H9 (cell line): ENCODE measurements around the gene CEBPE. TPM values are rescaled to one million over a fixed set of nuclear protein-coding genes. Genes with fewer than 3 reads are reported as not detected.

Source experiments
- DNase-seq: peaks from one replicate; pipeline ENCODE4 v3.0.0-alpha.2; 2017
- H2AFZ ChIP-seq: one replicate; pipeline ENCODE4 v1.6.1; 2013; ENCODE audit warnings: mild to moderate bottlenecking, low read length, control low read depth, moderate library complexity
- H2AK5ac ChIP-seq: 2 replicates; pipeline ENCODE4 v1.6.1; 2013; ENCODE audit warnings: low read length, control low read depth, mixed read lengths; ENCODE audit not compliant: insufficient read length
- H2BK120ac ChIP-seq: one replicate; pipeline ENCODE4 v1.6.1; 2013; ENCODE audit warnings: low read depth, mild to moderate bottlenecking, low read length, control low read depth, inconsistent platforms; ENCODE audit not compliant: poor library complexity, severe bottlenecking
- H2BK12ac ChIP-seq: 2 replicates; pipeline ENCODE4 v1.6.1; 2013; ENCODE audit warnings: low read length, control low read depth, mixed read lengths, low read depth; ENCODE audit not compliant: insufficient read length
- H2BK15ac ChIP-seq: 2 replicates; pipeline ENCODE4 v1.6.1; 2013; ENCODE audit warnings: low read depth, low read length, control low read depth
- H2BK20ac ChIP-seq: one replicate; pipeline ENCODE4 v1.6.1; 2013; ENCODE audit warnings: low read depth, mild to moderate bottlenecking, low read length, control low read depth, inconsistent platforms; ENCODE audit not compliant: poor library complexity, severe bottlenecking
- H2BK5ac ChIP-seq: 2 replicates; pipeline ENCODE4 v1.6.1; 2013; ENCODE audit warnings: low read length, control low read depth, mixed read lengths; ENCODE audit not compliant: insufficient read length
- H3K14ac ChIP-seq: 2 replicates; pipeline ENCODE4 v1.6.1; 2013; ENCODE audit warnings: low read length, control low read depth; ENCODE audit not compliant: insufficient read depth
- H3K18ac ChIP-seq: 2 replicates; pipeline ENCODE4 v1.6.1; 2013; ENCODE audit warnings: low read depth, mild to moderate bottlenecking, mixed read lengths, low read length, control low read depth; ENCODE audit not compliant: insufficient read length
- H3K23ac ChIP-seq: 2 replicates; pipeline ENCODE4 v1.6.1; 2013; ENCODE audit warnings: low read length, control low read depth, mixed read lengths, low read depth; ENCODE audit not compliant: insufficient read length
- H3K23me2 ChIP-seq: 2 replicates; pipeline ENCODE4 v1.6.1; 2013; ENCODE audit warnings: low read depth, mild to moderate bottlenecking, mixed read lengths, low read length, control low read depth; ENCODE audit not compliant: insufficient read length, poor library complexity, severe bottlenecking
- H3K27ac ChIP-seq: 2 replicates; pipeline ENCODE4 v1.5.1; 2013; ENCODE audit warnings: low read length, control low read depth, mixed read lengths, low read depth; ENCODE audit not compliant: insufficient read length
- H3K27me3 ChIP-seq: 2 replicates; pipeline ENCODE4 v1.6.1; 2013; ENCODE audit warnings: low read length, control low read depth, inconsistent platforms; ENCODE audit not compliant: insufficient read depth
- H3K4ac ChIP-seq: 2 replicates; pipeline ENCODE4 v1.6.1; 2013; ENCODE audit warnings: low read depth, mild to moderate bottlenecking, control low read depth, inconsistent platforms, low read length, moderate library complexity
- H3K4me1 ChIP-seq: 2 replicates; pipeline ENCODE4 v1.6.1; 2013; ENCODE audit warnings: low read length, control low read depth, inconsistent platforms; ENCODE audit not compliant: insufficient read depth
- H3K4me2 ChIP-seq: 2 replicates; pipeline ENCODE4 v1.6.1; 2013; ENCODE audit warnings: low read length, control low read depth, mixed read lengths; ENCODE audit not compliant: insufficient read length, insufficient read depth
- H3K56ac ChIP-seq: 2 replicates; pipeline ENCODE4 v1.6.1; 2013; ENCODE audit warnings: low read depth, mild to moderate bottlenecking, mixed read lengths, low read length, control low read depth; ENCODE audit not compliant: insufficient read length
- H3K79me1 ChIP-seq: 2 replicates; pipeline ENCODE4 v1.6.1; 2013; ENCODE audit warnings: low read depth, mild to moderate bottlenecking, moderate library complexity, low read length, control low read depth, inconsistent platforms; ENCODE audit not compliant: insufficient read depth, poor library complexity, severe bottlenecking
- H3K79me2 ChIP-seq: 2 replicates; pipeline ENCODE4 v1.6.1; 2013; ENCODE audit warnings: low read length, control low read depth, inconsistent platforms; ENCODE audit not compliant: insufficient read depth
- H3K9ac ChIP-seq: 2 replicates; pipeline ENCODE4 v1.6.1; 2013; ENCODE audit warnings: low read length, control low read depth, mixed read lengths; ENCODE audit not compliant: insufficient read length; ENCODE audit errors: extremely low read depth
- H3K9me3 ChIP-seq: one replicate; pipeline ENCODE4 v1.6.1; 2013; ENCODE audit warnings: low read depth, low read length, inconsistent platforms; ENCODE audit not compliant: control insufficient read depth
- H3T11ph ChIP-seq: one replicate; pipeline ENCODE4 v1.6.1; 2013; ENCODE audit warnings: mild to moderate bottlenecking, low read length, control low read depth, inconsistent platforms
- H4K20me1 ChIP-seq: one replicate; pipeline ENCODE4 v1.6.1; 2013; ENCODE audit not compliant: control insufficient read depth, insufficient read length, insufficient read depth
- H4K5ac ChIP-seq: 2 replicates; pipeline ENCODE4 v1.6.1; 2013; ENCODE audit warnings: low read depth, mild to moderate bottlenecking, mixed read lengths, low read length, control low read depth; ENCODE audit not compliant: insufficient read length
- H4K8ac ChIP-seq: replicated peaks from 2 replicates; pipeline ENCODE4 v1.6.1; 2013; ENCODE audit warnings: low read length, control low read depth, mixed read lengths, low read depth; ENCODE audit not compliant: insufficient read length
- H4K91ac ChIP-seq: 2 replicates; pipeline ENCODE4 v1.6.1; 2013; ENCODE audit warnings: low read depth, mild to moderate bottlenecking, moderate library complexity, mixed read lengths, low read length, control low read depth; ENCODE audit not compliant: insufficient read length
- H3K27ac Mint-ChIP-seq, 3 experiments: 2 replicates in 2 of 3; 3 replicates in 1 of 3; pipeline ENCODE4 v1.8.0; 2020 to 2021; ENCODE audit warnings: mixed read lengths in 3 of 3, mild to moderate bottlenecking in 1 of 3, moderate library complexity in 1 of 3
- H3K27me3 Mint-ChIP-seq: 2 replicates; pipeline ENCODE4 v1.8.0; 2021; ENCODE audit warnings: low read depth, mild to moderate bottlenecking, moderate library complexity, mixed read lengths
- H3K36me3 Mint-ChIP-seq, 3 experiments: 2 replicates in 2 of 3; 3 replicates in 1 of 3; pipeline ENCODE4 v1.8.0; 2020 to 2021; ENCODE audit warnings: low read depth in 3 of 3, mixed read lengths in 3 of 3; ENCODE audit not compliant: insufficient read depth in 1 of 3
- H3K4me1 Mint-ChIP-seq, 2 experiments: 2 replicates each; pipeline ENCODE4 v1.8.0; 2020; ENCODE audit warnings: mixed read lengths in 2 of 2
- H3K4me3 Mint-ChIP-seq, 2 experiments: 2 replicates in 1 of 2; 3 replicates in 1 of 2; pipeline ENCODE4 v1.8.0; 2020 to 2021; ENCODE audit warnings: mild to moderate bottlenecking in 2 of 2, mixed read lengths in 2 of 2, moderate library complexity in 1 of 2
- H3K9me3 Mint-ChIP-seq, 2 experiments: 2 replicates in 1 of 2; 3 replicates in 1 of 2; pipeline ENCODE4 v1.8.0; 2020; ENCODE audit warnings: mild to moderate bottlenecking in 2 of 2, mixed read lengths in 2 of 2, moderate library complexity in 1 of 2
- WGBS: extraction: QIAGEN DNeasy Blood & Tissue Kit; methylation state at CpG from one replicate; pipeline ENCODE4 v1.1.7; 2013; ENCODE audit warnings: missing lambda C conversion rate, low lambda C conversion rate, mixed read lengths; ENCODE audit not compliant: insufficient read length; ENCODE audit errors: extremely low coverage; 5-methylcytosine and 5-hydroxymethylcytosine counted together
- long read RNA-seq: library from polyadenylated mRNA; unstranded; transcript quantifications from one replicate; pipeline ENCODE4 v2.0.0, GENCODE V29; 2020
- total RNA-seq: library from RNA; stranded (reverse); gene quantifications from 2 replicates; pipeline ENCODE4 v1.2.1, GENCODE V29; 2021
- TF ChIP-seq, protein P1 (sequence below): fragments of 200-600 bp; sonication (generic); conservative IDR thresholded peaks from 3 replicates; pipeline ENCODE4 v1.8.0; 2021; ENCODE audit warnings: antibody characterized with exemption, mild to moderate bottlenecking

CEBPE gene
- not detected in 2 replicates for total RNA-seq
- long read RNA-seq = 0 reads

GRCh38 chr14:23118506-23119362, at the start of gene CEBPE:
Gene CEBPE (minus strand): TSS chr14:23119255. CDS start chr14:23119091, 164 bp downstream.
- Histone ChIP-seq H3K9ac (no peak within 1 kb of the TSS), H2BK15ac (no peak within 1 kb of the TSS), H4K8ac (no peak within 1 kb of the TSS), H3K27ac (no peak within 1 kb of the TSS), H2BK5ac (no peak within 1 kb of the TSS), H3K79me2 (no peaks in the 10 kb centered on the region), H2BK12ac (no peak within 1 kb of the TSS), H3K23ac (no peak within 1 kb of the TSS), H4K20me1 (no peaks in the 10 kb centered on the region), H2BK120ac (no peak within 1 kb of the TSS), H2AK5ac (no peak within 1 kb of the TSS), H3K79me1 (no peaks in the 10 kb centered on the region), H3K4ac (no peak within 1 kb of the TSS), H3K4me2 (no peak within 1 kb of the TSS), H3K18ac (no peak within 1 kb of the TSS), H4K91ac (no peak within 1 kb of the TSS), H3K23me2 (no peaks in the 10 kb centered on the region), H3T11ph (no peak within 1 kb of the TSS), H3K27me3 (no peaks in the 10 kb centered on the region), H3K9me3 (no peaks in the 10 kb centered on the region), H3K14ac (no peak within 1 kb of the TSS; the same call in 1 of the 2 replicates), H4K5ac (no peak within 1 kb of the TSS), H3K56ac (no peak within 1 kb of the TSS), H3K4me1 (peaks cover 13% of the 10 kb centered on the region), H2AFZ (no peak within 1 kb of the TSS), H2BK20ac (no peak within 1 kb of the TSS)
- H3K36me3 Mint-ChIP-seq = no peaks in the 10 kb centered on the region; a peak in 1 of 7 replicates
- TF ChIP-seq, protein P1, sequence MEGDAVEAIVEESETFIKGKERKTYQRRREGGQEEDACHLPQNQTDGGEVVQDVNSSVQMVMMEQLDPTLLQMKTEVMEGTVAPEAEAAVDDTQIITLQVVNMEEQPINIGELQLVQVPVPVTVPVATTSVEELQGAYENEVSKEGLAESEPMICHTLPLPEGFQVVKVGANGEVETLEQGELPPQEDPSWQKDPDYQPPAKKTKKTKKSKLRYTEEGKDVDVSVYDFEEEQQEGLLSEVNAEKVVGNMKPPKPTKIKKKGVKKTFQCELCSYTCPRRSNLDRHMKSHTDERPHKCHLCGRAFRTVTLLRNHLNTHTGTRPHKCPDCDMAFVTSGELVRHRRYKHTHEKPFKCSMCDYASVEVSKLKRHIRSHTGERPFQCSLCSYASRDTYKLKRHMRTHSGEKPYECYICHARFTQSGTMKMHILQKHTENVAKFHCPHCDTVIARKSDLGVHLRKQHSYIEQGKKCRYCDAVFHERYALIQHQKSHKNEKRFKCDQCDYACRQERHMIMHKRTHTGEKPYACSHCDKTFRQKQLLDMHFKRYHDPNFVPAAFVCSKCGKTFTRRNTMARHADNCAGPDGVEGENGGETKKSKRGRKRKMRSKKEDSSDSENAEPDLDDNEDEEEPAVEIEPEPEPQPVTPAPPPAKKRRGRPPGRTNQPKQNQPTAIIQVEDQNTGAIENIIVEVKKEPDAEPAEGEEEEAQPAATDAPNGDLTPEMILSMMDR = no peak
- peak within 1 kb of the TSS in 1 of 2 experiments; percentile 56; a peak in 2 of 5 replicates for H3K4me3 Mint-ChIP-seq
- no CpG with 5 or more reads among the region's 32 CpGs for WGBS
- no peaks in the 10 kb centered on the region for H3K9me3 Mint-ChIP-seq
- H3K27me3 Mint-ChIP-seq = peaks cover 28% of the 10 kb centered on the region
- H3K4me1 Mint-ChIP-seq = peaks cover 51 to 57% of the 10 kb centered on the region in 2 experiments
- H3K27ac Mint-ChIP-seq = peak within 1 kb of the TSS in 1 of 3 experiments; percentile 28; a peak in 1 of 7 replicates
- DNase-seq = no peak
